Esophagus squamous epithelium (tissue), 4 donors: ENCODE measurements around the gene KRTAP19-7.

Experiments used
- POLR2A ChIP-seq, 4 donors: fragments of 450-650 bp; IDR thresholded peaks; one replicate each; pipeline ENCODE4 v1.6.1; 2017; ENCODE audit warnings: antibody characterized with exemption in 4 of 4, mild to moderate bottlenecking in 4 of 4, moderate library complexity in 3 of 4
- TF ChIP-seq, protein P1 (sequence below), 6 experiments: fragments of 450-650 bp in 4 of 6; fragments of 200-600 bp in 2 of 6; sonication (generic) in 2 of 6; IDR thresholded peaks; one replicate each; pipeline ENCODE4 v1.5.1; 2016 to 2019; ENCODE audit warnings: antibody characterized with exemption in 6 of 6, mild to moderate bottlenecking in 4 of 6, moderate library complexity in 4 of 6

DNA sequence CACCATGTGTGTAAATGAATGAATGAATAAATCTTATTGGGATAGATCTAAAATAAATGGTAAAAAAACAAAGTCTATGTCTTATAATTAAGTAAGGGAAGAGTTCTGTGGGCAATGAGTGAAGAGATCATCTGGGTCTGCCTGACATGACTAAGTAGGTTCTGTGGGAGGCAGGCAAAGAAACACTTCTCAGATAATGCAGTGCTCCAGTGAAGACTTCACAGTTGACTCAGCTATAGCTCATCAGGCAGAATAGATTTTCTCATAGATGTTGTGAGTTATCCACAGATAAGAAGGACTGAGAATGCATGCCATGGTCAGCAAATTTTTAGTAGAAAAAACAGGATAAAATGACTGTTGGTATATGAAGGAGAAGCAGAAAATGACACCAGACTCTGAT, 16.7 kb upstream of the KRTAP19-7 start:
- TF ChIP-seq, protein P1, sequence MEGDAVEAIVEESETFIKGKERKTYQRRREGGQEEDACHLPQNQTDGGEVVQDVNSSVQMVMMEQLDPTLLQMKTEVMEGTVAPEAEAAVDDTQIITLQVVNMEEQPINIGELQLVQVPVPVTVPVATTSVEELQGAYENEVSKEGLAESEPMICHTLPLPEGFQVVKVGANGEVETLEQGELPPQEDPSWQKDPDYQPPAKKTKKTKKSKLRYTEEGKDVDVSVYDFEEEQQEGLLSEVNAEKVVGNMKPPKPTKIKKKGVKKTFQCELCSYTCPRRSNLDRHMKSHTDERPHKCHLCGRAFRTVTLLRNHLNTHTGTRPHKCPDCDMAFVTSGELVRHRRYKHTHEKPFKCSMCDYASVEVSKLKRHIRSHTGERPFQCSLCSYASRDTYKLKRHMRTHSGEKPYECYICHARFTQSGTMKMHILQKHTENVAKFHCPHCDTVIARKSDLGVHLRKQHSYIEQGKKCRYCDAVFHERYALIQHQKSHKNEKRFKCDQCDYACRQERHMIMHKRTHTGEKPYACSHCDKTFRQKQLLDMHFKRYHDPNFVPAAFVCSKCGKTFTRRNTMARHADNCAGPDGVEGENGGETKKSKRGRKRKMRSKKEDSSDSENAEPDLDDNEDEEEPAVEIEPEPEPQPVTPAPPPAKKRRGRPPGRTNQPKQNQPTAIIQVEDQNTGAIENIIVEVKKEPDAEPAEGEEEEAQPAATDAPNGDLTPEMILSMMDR (IDR thresholded peaks at IDR 0.05) = no peak
- TF ChIP-seq POLR2A (IDR thresholded peaks at IDR 0.05) = no peak
